Measurements from ENCODE around the gene CYSTM1. TPM values are rescaled to one million over a fixed set of nuclear protein-coding genes. Genes with fewer than 3 reads are reported as not detected.

Gene CYSTM1
- total and polyA plus RNA-seq, 2 of the 8 experiments (the other 6 are each of a cell fraction or from before 2014, with no cell fraction given) = 25.0 to 47.8 TPM

DNA sequence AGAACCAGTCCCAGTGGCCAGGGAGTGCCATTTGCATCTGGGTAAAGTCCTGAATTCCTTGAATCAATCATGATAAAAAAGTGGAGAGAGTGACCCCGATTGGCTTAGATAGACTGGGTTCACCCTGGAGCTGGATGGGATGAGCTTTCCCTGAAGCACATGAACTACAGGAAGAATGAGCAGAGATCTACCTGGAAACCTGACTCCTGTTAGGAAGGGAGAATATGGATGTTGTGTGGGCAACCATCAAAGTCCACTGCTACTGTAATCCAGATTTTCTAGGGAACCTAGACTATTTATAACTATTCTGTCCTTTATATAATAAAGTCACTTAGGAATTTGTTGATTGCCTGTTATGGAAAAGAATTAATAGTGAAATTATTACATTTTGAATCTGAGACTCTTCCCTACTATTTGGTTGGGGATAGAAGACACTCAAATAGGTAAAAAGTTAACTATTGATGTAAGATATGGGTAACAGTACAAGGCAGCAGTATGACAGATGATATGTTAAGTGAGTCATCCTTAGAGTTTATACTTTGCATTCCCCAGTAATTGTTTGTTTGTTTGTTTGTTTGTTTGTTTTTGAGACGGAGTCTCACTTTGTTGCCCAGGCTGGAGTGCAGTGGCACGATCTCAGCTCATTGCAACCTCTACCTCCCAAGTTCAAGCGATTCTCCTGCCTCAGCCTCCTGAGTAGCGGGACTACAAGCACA, 17.9 kb downstream of the CYSTM1 start:
- DNase-seq (ENCODE audit: low read depth in 1 of 2, low spot score in 2 of 2) = no peak
- Histone ChIP-seq H4K8ac (ENCODE audit: extremely low read depth, insufficient read depth, low read length) (no peak overlapping the region), H3K23me2 (ENCODE audit: low read depth, low read length) (no peaks in the 10 kb centered on the region), H3K14ac (ENCODE audit: insufficient read length) (no peak overlapping the region), H3K56ac (replicated peaks; ENCODE audit: insufficient read length, low read depth, low read length) (no peak overlapping the region), H2BK5ac (ENCODE audit: low read depth, low read length) (no peak overlapping the region), H3K79me2 (ENCODE audit: control insufficient read depth in 1 of 2, insufficient read depth in 2 of 2, low read length in 2 of 2) (no peaks in the 10 kb centered on the region), H3K23ac (ENCODE audit: insufficient read length) (no peak overlapping the region), H3K4me2 (ENCODE audit: insufficient read depth in 1 of 2, low read depth in 2 of 2, low read length in 2 of 2) (no peak overlapping the region), H2BK120ac (replicated peaks; ENCODE audit: low read depth, low read length) (no peak overlapping the region), H2BK20ac (ENCODE audit: low read length) (no peak overlapping the region), H3K4me1 (replicated peaks in 1 of 4; ENCODE audit: control insufficient read depth in 3 of 4, insufficient read depth in 4 of 4, low read length in 3 of 4) (peaks cover 0 to 9% (median 2%) of the 10 kb centered on the region in 4 experiments; a peak in 2 of 7 replicates), H3K79me1 (ENCODE audit: low read depth, low read length) (peaks cover 4% of the 10 kb centered on the region; the same call in 1 of the 2 replicates), H3K4me3 (ENCODE audit: extremely low read depth in 1 of 4, insufficient read depth in 2 of 4, low read depth in 3 of 4, low read length in 4 of 4) (no peak overlapping the region), H2BK12ac (ENCODE audit: low read depth, low read length) (no peak overlapping the region), H3K9me3 (ENCODE audit: insufficient read depth in 2 of 2, low read depth in 1 of 2, low read length in 1 of 2) (no peaks in the 10 kb centered on the region), H3K36me3 (ENCODE audit: control insufficient read depth in 2 of 4, insufficient read depth in 4 of 4, low read length in 3 of 4) (no peaks in the 10 kb centered on the region), H3K4ac (replicated peaks; ENCODE audit: insufficient read length, low read depth, low read length) (no peak overlapping the region), H2AFZ (ENCODE audit: low read length) (no peak overlapping the region), H3K9ac (replicated peaks in 1 of 4; ENCODE audit: extremely low read depth in 1 of 4, low read depth in 3 of 4, low read length in 3 of 4) (no peak overlapping the region), H3K27ac (ENCODE audit: low read depth, low read length) (no peak overlapping the region), H4K20me1 (replicated peaks in 1 of 2; ENCODE audit: control insufficient read depth in 1 of 2, insufficient read depth in 2 of 2, low read length in 2 of 2) (no peaks in the 10 kb centered on the region), H3K27me3 (replicated peaks in 1 of 4; ENCODE audit: control insufficient read depth in 3 of 4, extremely low read depth in 1 of 4, insufficient read depth in 3 of 4, low read length in 3 of 4) (no peaks in the 10 kb centered on the region), H4K5ac (ENCODE audit: insufficient read length, low read depth, low read length) (no peak overlapping the region), H4K91ac (replicated peaks; ENCODE audit: insufficient read length, low read length) (no peak overlapping the region), H3K18ac (ENCODE audit: extremely low read depth, low read length) (no peak overlapping the region), H2BK15ac (ENCODE audit: low read length) (no peak overlapping the region), H2AK5ac (ENCODE audit: low read depth, low read length) (no peak overlapping the region)
- ChIA-PET CTCF (ENCODE audit: partially characterized antibody) (interaction anchor here (0.6 to 1.0 kb wide), 2 partner anchors 20 to 22 kb away, joined by 3 read pairs; no protein-coding TSS in a partner anchor), POLR2A (ENCODE audit: partially characterized antibody) (no interaction called here)
- 90% methylated on average over 5 of the region's 5 CpGs; no CpG with 5 or more reads in 1 of the 2 experiments for WGBS, 2 experiments (ENCODE audit: extremely low coverage in 1 of 2, insufficient coverage in 1 of 2, insufficient read length in 1 of 2, insufficient replicate concordance in 2 of 2, low coverage in 1 of 2, low lambda C conversion rate in 2 of 2, missing lambda C conversion rate in 1 of 2)
- FAIRE-seq = no peak
- no peak for TF ChIP-seq ZNF274 (IDR thresholded peaks at IDR 0.05; ENCODE audit: borderline replicate concordance, extremely low read depth, low read length)
- TF ChIP-seq SIX5 (IDR thresholded peaks at IDR 0.05; ENCODE audit: low read depth, low read length) = no peak
- no peak for TF ChIP-seq SRF (IDR thresholded peaks at IDR 0.05; ENCODE audit: low read depth, low read length)
- no peak for TF ChIP-seq CEBPB (IDR thresholded peaks at IDR 0.05; ENCODE audit: low read depth, low read length)
- no peak for TF ChIP-seq SUZ12 (IDR thresholded peaks at IDR 0.05; ENCODE audit: low read length)
- no peak for TF ChIP-seq HDAC2 (IDR thresholded peaks at IDR 0.05; ENCODE audit: borderline replicate concordance in 1 of 2, low read depth in 2 of 2, low read length in 2 of 2)
- no peak for TF ChIP-seq CBX5 (IDR thresholded peaks at IDR 0.05; ENCODE audit: low read depth, low read length)
- no peak for TF ChIP-seq BACH1 (IDR thresholded peaks at IDR 0.05; ENCODE audit: low read length)
- no peak for TF ChIP-seq CREB1 (IDR thresholded peaks at IDR 0.05)
- TF ChIP-seq HDAC6 (IDR thresholded peaks at IDR 0.05; ENCODE audit: low read depth, low read length) = no peak
- TF ChIP-seq KDM1A (IDR thresholded peaks at IDR 0.05; ENCODE audit: borderline replicate concordance, low read length) = no peak
- TF ChIP-seq BRCA1 (IDR thresholded peaks at IDR 0.05; ENCODE audit: low read depth, low read length) = no peak
- TF ChIP-seq TAF7 (optimal IDR thresholded peaks at IDR 0.05; ENCODE audit: borderline replicate concordance, low read depth, low read length) = no peak

Measured in H1 (cell line).